AG04449 (cell line): ENCODE data around the gene PYROXD2.

Experiments
- CTCF ChIA-PET: fragments of 350-600 bp; formaldehyde crosslinking; extraction: SDS; loops from one replicate; lab custom pipeline; 2021; ENCODE audit warnings: antibody characterized with exemption; lab: Yijun Ruan, JAX
- POLR2A ChIA-PET: fragments of 400-600, 350-600 bp; formaldehyde crosslinking; extraction: SDS; loops from one replicate; lab custom pipeline; 2020; ENCODE audit warnings: antibody characterized with exemption, inconsistent platforms; lab: Yijun Ruan, JAX
- DNase-seq: peaks from one replicate; pipeline ENCODE4 v3.0.0-alpha.2; 2010; ENCODE audit warnings: low read depth, low spot score
- H3K4me3 ChIP-seq: 2 replicates; pipeline ENCODE4 v1.5.1; 2011; ENCODE audit warnings: low read depth, mild to moderate bottlenecking, control low read depth, low read length
- TF ChIP-seq, protein P1 (sequence below): IDR thresholded peaks from one replicate; pipeline ENCODE4 v1.5.1; 2011; ENCODE audit warnings: mild to moderate bottlenecking, moderate library complexity, low read length, control low read depth, inconsistent platforms; ENCODE audit not compliant: insufficient read depth; ENCODE audit errors: missing control alignments

PYROXD2 gene

DNA sequence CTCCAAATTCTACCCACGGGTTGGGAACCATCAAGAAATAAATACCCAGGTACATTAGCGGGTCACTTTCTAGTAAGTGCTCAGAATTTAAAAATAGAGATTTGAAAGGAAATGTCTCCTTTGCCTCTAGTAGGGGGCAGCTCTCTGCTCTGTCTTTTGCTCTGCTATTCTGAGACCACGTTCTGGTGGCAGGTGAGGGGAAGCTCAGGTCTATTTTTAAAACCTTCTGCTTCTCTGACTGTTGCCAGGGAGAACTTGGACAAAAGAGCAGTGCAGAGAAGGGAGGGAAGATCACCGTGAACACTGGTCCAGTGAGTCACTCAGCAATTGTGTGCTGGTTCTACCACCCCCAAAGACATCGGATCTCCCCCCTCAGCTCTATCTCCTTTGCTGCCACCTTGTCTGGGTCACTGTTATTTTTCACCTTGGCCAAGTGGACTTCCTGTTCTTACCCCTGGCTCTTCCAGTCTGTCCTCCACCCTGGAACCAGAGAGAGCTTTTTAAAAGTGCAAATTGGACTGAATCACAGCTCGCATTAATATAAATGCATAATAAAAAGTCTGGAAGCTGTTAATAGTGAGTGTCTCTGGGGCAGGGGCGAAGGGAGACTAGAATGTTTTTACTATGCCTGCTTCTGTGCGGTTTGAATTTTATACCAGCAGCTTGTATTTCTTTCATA, 74.6 kb downstream of the PYROXD2 start:
- CTCF ChIA-PET: interaction anchor here (0.9 to 2.0 kb wide), 5 partner anchors 9 to 98 kb away, joined by 3 to 9 read pairs (median 4); no protein-coding TSS in a partner anchor

DNA sequence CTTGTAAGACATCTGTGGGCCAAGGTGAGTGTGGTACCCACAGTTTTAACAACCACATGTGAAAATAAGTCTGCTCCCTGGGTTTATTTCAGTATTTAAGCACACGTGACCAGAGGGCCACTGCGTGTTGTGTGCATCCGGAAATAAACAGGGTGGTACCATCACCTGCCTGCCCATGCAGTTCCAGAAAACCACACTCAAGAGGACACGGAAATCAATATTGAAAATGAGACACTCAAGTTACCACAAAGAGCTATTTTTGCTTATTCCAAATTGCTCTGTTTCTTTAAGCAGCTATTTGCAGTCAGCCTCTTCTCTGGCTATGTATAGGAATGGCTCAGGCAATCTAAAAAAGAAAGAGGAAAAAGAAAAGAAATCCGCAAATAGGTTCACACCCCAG, 75.2 kb downstream of the PYROXD2 start:
- no peak for DNase-seq
- ChIA-PET POLR2A (interaction anchor here (1.0 kb wide), 1 partner anchor 10 kb away, joined by 3 read pairs; no protein-coding TSS in a partner anchor), CTCF (interaction anchor here (1.0 to 2.0 kb wide), 4 partner anchors 9 to 98 kb away, joined by 3 to 9 read pairs (median 4); no protein-coding TSS in a partner anchor)
- TF ChIP-seq, protein P1, sequence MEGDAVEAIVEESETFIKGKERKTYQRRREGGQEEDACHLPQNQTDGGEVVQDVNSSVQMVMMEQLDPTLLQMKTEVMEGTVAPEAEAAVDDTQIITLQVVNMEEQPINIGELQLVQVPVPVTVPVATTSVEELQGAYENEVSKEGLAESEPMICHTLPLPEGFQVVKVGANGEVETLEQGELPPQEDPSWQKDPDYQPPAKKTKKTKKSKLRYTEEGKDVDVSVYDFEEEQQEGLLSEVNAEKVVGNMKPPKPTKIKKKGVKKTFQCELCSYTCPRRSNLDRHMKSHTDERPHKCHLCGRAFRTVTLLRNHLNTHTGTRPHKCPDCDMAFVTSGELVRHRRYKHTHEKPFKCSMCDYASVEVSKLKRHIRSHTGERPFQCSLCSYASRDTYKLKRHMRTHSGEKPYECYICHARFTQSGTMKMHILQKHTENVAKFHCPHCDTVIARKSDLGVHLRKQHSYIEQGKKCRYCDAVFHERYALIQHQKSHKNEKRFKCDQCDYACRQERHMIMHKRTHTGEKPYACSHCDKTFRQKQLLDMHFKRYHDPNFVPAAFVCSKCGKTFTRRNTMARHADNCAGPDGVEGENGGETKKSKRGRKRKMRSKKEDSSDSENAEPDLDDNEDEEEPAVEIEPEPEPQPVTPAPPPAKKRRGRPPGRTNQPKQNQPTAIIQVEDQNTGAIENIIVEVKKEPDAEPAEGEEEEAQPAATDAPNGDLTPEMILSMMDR: no peak
- no peak overlapping the region for H3K4me3 ChIP-seq

More for the DNA sequence above, 74.6 kb downstream of the PYROXD2 start:
- H3K4me3 ChIP-seq: no peak overlapping the region
- POLR2A ChIA-PET: interaction anchor here (1.0 kb wide), 1 partner anchor 9 kb away, joined by 3 read pairs; no protein-coding TSS in a partner anchor
- DNase-seq: no peak
- TF ChIP-seq, protein P1: no peak

DNA sequence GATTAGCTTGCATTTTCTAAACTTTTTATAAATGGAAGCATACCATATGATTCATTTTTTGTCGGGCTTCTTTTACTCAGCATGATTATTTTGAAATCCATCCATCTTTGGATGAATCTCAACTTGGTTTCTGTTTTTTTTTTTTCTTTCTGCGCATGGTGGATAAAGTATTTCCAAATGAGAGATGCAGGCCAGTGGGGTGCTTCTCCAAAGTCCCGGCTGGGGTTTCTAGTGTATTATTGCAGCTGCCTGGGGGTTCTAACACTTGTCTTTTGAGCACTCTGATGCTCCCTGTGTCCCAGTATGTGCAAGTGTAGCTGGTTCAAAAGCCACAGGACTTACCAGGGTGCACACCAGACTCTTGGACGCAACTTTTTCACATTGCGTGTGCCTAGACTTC, 76.1 kb downstream of the PYROXD2 start:
- CTCF ChIA-PET: interaction anchor here (0.9 to 1.4 kb wide), 2 partner anchors 14 to 15 kb away, joined by 4 to 5 read pairs; no protein-coding TSS in a partner anchor
- no peak overlapping the region for H3K4me3 ChIP-seq
- POLR2A ChIA-PET: interaction anchor here (1.0 to 1.4 kb wide), 3 partner anchors 11 to 55 kb away, joined by 3 to 4 read pairs (median 3); no protein-coding TSS in a partner anchor
- no peak for DNase-seq
- TF ChIP-seq, protein P1: no peak

DNA sequence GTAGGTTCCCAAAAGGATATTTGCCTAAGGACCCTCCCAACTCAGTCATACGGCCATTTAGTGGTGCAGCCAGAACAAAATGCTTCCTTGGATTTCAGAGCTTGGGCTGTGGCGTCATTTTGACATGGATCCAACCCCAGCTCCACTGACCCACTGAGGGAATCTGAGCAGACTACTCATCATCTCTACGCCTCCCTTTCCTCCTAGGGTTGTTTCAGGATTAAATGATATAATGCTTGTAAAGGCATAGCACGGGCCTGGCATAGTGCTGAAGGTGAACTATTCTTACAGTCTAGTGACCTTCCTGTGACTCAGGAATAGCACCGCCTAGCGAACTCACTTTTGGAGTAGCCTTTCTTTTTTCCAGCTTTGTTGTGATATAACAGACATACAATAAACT, 76.7 kb downstream of the PYROXD2 start:
- ChIA-PET CTCF (interaction anchor here (0.6 to 1.4 kb wide), 4 partner anchors 13 to 202 kb away, joined by 3 to 5 read pairs (median 4); no protein-coding TSS in a partner anchor), POLR2A (interaction anchor here (1.0 to 1.4 kb wide), 3 partner anchors 11 to 56 kb away, joined by 3 to 4 read pairs (median 3); no protein-coding TSS in a partner anchor)
- H3K4me3 ChIP-seq: no peak overlapping the region
- DNase-seq: no peak
- TF ChIP-seq, protein P1: no peak

DNA sequence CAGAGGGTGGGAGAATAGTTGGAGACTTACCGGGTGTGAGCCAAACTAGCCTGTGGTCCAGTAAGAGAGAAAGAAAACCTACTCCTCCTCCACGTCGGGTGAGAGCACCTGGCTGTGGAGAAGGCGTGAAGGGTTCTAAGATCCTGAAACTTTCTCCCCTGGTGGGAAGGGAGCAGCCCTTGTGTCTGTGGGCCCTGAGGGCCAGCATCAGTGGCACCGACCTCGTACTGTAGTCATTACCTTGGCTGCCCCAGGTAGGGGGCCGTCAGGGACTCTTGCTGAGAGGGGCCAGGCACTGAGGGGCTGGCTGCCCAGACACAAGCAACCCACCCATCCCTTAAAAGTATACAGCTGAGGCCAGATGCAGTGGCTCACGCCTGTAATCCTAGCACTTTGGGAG, 77.5 kb downstream of the PYROXD2 start:
- ChIA-PET POLR2A (interaction anchor here (0.6 to 1.4 kb wide), 2 partner anchors 12 to 24 kb away, joined by 3 to 4 read pairs; no protein-coding TSS in a partner anchor), CTCF (interaction anchor here (1.0 to 1.4 kb wide), 3 partner anchors 12 to 202 kb away, joined by 3 to 5 read pairs (median 3); no protein-coding TSS in a partner anchor)
- TF ChIP-seq, protein P1: no peak
- no peak for DNase-seq
- no peak overlapping the region for H3K4me3 ChIP-seq
